ENCODE measurements around the gene ARRB1.

Gene ARRB1

DNA sequence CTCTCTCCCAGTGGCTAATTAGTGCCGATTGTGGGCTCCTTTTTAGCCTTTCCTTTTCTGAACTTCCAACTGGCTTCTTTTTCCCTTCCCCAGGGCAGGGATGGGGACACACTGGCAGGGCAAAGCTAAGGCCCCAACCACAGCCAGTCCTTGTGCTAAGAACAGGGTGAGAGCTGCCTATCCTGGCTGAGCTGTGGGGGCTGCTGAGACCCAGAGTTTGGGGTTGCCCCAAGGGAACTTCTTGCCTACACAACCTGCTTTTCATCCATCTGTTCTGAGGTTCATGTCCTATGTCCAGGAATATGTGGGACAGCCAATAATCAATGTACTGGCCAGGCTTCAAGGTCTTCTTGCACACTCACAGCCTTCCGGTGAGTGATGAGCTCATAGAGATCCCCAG, 120.8 kb downstream of the ARRB1 start:
- no peak overlapping the region for H3K4me3 Mint-ChIP-seq
- peaks cover 0 to 9% of the 10 kb centered on the region in 2 donors for H3K9me3 Mint-ChIP-seq
- no peak overlapping the region for H3K27ac Mint-ChIP-seq
- no peak for DNase-seq
- peaks cover 42 to 51% of the 10 kb centered on the region in 2 donors for H3K27me3 Mint-ChIP-seq
- peaks cover 0 to 3% of the 10 kb centered on the region in 2 donors for H3K4me1 Mint-ChIP-seq (ENCODE audit: low read depth in 2 of 2)
- peaks cover 3% of the 10 kb centered on the region for H3K36me3 Mint-ChIP-seq (ENCODE audit: insufficient read depth)
- no peak for ATAC-seq (replicated peaks)

GRCh38 chr11:75229466-75229865, 122.0 kb downstream of the ARRB1 start:
- peaks cover 0 to 9% of the 10 kb centered on the region in 2 donors for H3K9me3 Mint-ChIP-seq
- H3K27me3 Mint-ChIP-seq = peaks cover 40 to 56% of the 10 kb centered on the region in 2 donors
- H3K36me3 Mint-ChIP-seq (ENCODE audit: insufficient read depth) = peaks cover 3% of the 10 kb centered on the region
- ATAC-seq (replicated peaks) (no peak), DNase-seq (no peak)
- peaks cover 0 to 3% of the 10 kb centered on the region in 2 donors for H3K4me1 Mint-ChIP-seq (ENCODE audit: low read depth in 2 of 2)
- no peak overlapping the region for H3K27ac Mint-ChIP-seq
- H3K4me3 Mint-ChIP-seq = no peak overlapping the region

DNA sequence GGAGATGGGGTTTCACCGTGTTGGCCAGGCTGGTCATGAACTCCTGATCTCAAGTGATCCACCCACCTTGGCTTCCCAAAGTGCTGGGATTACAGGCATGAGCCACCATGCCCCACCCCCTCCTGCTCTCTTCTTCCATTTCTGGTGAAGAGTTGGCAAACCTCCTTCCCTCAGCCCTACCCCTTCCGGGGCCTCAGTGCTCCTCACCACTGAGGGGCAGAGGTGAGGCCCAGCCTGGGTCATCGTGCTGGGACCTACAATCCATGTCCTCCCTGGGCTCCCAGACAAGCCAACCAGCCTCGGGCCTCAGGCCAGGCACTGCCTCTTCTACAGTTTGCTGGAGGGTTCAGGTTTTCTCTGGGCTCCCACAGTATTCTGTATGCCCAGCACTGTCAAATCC, 125.7 kb downstream of the ARRB1 start:
- peaks cover 9 to 36% of the 10 kb centered on the region in 2 donors for H3K27me3 Mint-ChIP-seq
- no peaks in the 10 kb centered on the region for H3K4me1 Mint-ChIP-seq (ENCODE audit: low read depth in 2 of 2)
- ATAC-seq (replicated peaks) (no peak), DNase-seq (no peak)
- no peak overlapping the region for H3K4me3 Mint-ChIP-seq
- no peak overlapping the region for H3K27ac Mint-ChIP-seq
- no peaks in the 10 kb centered on the region for H3K9me3 Mint-ChIP-seq
- H3K36me3 Mint-ChIP-seq (ENCODE audit: insufficient read depth) = peaks cover 3% of the 10 kb centered on the region

- Mint-ChIP-seq H3K4me3 (no peak overlapping the region), H3K9me3 (no peaks in the 10 kb centered on the region), H3K4me1 (ENCODE audit: low read depth in 2 of 2) (no peaks in the 10 kb centered on the region), H3K36me3 (ENCODE audit: insufficient read depth) (no peaks in the 10 kb centered on the region), H3K27me3 (peaks cover 8 to 24% of the 10 kb centered on the region in 2 donors), H3K27ac (no peak overlapping the region)
- ATAC-seq (replicated peaks) (no peak), DNase-seq (no peak)
Observed at GRCh38 chr11:75223954-75224643, 127.4 kb downstream of the ARRB1 start.

DNA sequence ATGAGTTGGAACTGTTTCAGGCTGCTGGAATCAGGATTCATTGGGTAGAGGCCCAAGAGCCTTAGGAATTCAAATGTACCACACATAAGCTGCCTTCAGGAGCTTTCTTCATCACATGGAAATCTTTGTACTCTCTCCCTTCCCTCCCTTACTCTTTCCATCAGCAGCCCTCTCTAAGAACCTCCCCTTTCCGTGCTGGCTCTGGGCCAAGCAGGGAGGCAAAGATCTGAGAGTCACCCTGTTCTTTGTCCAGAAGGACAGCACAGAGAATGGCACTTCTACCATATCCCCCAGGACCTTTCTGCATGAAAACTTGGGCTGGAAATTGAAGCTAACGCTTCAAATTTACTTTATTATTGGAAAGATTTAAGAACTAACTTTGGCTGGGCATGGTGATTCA, 131.6 kb downstream of the ARRB1 start:
- H3K36me3 Mint-ChIP-seq (ENCODE audit: insufficient read depth) = no peaks in the 10 kb centered on the region
- ATAC-seq (replicated peaks) = no peak

DNA sequence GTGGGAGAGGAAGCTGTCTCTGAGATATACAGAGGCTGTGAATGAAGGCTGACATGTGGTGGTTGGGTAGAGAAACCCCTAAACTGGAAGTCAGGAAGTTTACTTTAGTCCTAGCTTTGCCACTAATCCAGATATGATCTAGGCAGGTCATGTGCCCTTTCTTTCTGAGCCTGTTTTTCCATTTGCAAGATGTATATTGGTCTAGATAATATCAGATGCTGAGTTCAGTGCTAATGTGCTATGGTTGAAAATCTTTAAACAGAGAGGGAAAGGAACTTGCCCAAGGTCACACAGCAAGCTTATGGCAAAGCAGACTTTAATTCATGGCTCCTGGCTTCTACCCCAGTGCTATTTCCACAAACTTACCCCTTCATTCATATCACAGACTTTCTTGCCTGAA, 136.6 kb downstream of the ARRB1 start:
- peaks cover 49 to 50% of the 10 kb centered on the region in 2 donors for H3K27me3 Mint-ChIP-seq
- no peaks in the 10 kb centered on the region for H3K4me1 Mint-ChIP-seq (ENCODE audit: low read depth in 2 of 2)
- H3K9me3 Mint-ChIP-seq = peaks cover 0 to 5% of the 10 kb centered on the region in 2 donors
- no peak for DNase-seq
- no peaks in the 10 kb centered on the region for H3K36me3 Mint-ChIP-seq (ENCODE audit: insufficient read depth)
- no peak for ATAC-seq (replicated peaks)
- no peak overlapping the region for H3K27ac Mint-ChIP-seq
- H3K4me3 Mint-ChIP-seq = no peak overlapping the region

More for the DNA sequence above, 131.6 kb downstream of the ARRB1 start:
- H3K4me3 Mint-ChIP-seq = no peak overlapping the region
- DNase-seq = no peak
- H3K27ac Mint-ChIP-seq = no peak overlapping the region
- peaks cover 0 to 2% of the 10 kb centered on the region in 2 donors for H3K9me3 Mint-ChIP-seq
- H3K4me1 Mint-ChIP-seq (ENCODE audit: low read depth in 2 of 2) = no peaks in the 10 kb centered on the region
- H3K27me3 Mint-ChIP-seq = peaks cover 32% of the 10 kb centered on the region in 2 donors

DNA sequence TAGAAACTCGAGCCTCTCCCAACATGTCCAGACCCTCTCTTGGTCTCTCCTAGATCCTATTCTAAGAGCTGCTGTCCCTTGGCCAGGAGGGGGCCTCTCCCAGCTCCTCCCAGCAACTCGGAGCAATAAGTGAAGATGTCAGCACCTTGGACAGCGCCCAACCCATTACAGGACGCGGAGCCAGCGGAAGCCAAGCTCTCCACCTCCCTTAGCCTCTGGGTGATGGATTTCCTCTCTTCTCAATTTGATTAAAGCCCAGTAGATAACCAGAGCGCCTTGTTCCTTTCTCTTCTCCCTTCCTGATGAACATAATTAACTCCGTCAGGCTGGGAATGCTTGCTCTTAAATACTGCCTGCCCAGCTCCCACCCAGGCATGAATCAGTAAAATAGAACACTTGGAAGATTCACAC, 137.0 kb downstream of the ARRB1 start:
- ATAC-seq (replicated peaks) (peak; percentile 62), DNase-seq (peak; percentile 65 to 74 (median 68))
- Mint-ChIP-seq H3K36me3 (ENCODE audit: insufficient read depth) (no peaks in the 10 kb centered on the region), H3K4me3 (no peak overlapping the region), H3K27ac (no peak overlapping the region), H3K4me1 (ENCODE audit: low read depth in 2 of 2) (no peaks in the 10 kb centered on the region), H3K9me3 (peaks cover 0 to 5% of the 10 kb centered on the region in 2 donors), H3K27me3 (peaks cover 46 to 48% of the 10 kb centered on the region in 2 donors)

Data from effector memory CD8-positive, alpha-beta T cell (primary cell).